ENCODE data around the gene HEMK1.
A peak's percentile ranks its signal among the peaks of the same experiment; 100 is the strongest.

Gene HEMK1

DNA sequence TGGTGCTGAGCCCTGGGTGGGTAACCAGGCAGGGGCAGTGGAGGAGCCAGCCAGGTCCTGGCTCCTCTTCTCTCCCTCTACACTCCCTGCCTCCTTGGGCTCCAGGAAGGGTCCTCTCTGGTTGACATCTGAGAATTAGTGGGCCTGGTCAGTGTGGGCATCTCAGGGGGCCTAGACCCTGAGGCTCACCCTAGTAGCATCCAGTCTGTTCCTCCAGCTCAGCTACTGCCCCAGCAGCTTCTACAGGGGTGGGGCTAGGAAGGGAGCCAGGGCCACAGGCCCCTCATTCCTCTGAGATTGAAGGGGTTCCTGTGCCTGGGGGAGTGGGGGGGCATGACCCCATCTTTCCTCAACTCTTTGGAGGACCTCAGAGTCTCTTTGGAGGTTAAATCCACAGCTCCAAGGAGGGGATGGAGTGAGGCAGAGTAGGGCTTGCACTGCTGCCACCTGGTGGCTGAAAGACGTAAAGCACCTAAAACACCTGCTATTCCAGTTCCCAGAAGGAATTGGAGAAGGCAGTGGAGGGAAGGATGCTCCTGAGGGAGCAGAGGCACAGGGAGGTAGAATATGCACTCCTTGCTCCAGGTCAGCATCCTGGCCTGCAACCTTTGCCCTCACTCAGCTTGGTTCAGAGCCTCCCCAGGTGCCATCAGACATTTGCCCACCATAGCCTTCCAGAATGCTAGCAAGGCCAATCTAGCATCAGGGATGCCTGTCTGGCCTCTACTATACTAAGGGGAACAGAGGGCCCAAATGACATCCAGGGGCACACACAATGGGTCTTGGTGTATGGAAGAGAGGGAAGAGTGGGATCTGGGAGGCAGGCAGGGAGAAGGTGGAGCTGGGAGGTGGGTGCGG lies 26.9 kb upstream of the HEMK1 start:
- peak; percentile 45 for DNase-seq (ENCODE audit: low spot score)

DNA sequence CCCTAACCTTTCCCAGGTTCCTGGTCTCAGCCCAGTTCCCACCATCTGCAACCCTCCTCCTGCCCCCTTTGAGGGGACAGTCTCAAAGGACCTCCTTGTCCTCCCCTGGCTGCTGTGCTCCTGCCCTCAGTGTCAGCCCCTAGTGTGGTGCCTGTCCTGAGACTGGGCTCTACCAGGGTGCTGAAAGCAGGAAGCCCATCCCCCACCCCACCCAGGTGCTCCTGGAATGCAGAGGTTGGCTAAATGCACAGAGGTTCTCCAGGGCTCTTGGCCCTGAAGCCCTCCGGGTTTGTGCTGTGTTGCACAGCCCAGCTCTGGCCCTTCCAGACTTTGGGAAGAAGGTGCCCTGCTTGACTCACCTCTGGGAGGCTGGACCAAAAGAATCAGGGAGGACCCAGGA lies 23.5 kb upstream of the HEMK1 start:
- no peak for DNase-seq (ENCODE audit: low spot score)

DNA sequence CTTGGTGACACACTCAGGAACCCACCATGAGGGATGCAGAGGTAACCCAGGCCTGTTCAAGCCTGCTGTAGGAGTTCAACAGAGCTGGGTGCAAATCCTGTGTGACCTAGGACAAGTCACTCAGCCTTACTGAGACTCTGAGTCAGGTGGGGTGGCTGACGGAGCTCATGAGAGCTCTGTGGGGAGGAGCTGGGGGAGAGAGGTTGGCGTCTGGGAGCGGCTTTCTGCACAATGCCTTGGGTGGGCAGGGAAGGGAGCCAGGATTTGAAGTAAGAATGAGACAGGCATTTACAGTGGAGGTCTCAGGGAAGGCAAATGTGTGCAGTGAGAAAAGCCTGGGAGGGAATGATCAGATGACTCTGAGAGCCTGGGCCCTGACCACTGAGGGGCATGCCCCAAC lies 20.1 kb upstream of the HEMK1 start:
- no peak for DNase-seq (ENCODE audit: low spot score)

DNA sequence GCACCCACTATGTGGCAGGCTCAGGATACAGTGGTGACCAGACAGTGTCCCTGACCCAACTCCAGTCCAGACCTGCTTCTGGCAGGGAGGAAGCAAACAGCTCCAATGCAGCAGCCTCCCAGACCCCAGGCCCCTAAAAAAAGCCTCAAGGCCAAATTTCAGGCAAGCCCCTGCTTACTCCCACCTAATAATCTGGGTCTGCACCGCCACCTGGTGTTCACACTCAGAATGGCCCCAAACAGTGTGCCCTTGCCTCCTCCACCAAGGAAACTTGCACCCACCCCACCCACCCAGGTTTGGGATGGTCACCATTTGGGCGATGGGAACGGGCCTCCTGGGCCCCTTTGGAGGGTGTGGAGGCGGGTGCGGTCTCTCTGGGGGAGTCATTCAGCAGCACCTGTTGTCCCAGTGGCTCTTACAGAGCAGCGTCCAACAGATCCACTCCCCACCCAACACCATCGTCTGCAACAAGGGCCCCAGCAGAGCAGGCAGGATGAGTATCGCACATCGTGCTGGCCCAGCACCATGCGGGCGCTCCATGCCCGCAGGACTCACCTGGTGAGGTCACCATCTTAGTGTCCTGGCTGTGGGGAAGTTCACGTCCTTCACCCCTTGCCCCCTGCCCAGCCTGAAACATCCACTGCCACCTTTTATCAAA lies 19.1 kb upstream of the HEMK1 start:
- DNase-seq (ENCODE audit: low spot score): peak; percentile 37

DNA sequence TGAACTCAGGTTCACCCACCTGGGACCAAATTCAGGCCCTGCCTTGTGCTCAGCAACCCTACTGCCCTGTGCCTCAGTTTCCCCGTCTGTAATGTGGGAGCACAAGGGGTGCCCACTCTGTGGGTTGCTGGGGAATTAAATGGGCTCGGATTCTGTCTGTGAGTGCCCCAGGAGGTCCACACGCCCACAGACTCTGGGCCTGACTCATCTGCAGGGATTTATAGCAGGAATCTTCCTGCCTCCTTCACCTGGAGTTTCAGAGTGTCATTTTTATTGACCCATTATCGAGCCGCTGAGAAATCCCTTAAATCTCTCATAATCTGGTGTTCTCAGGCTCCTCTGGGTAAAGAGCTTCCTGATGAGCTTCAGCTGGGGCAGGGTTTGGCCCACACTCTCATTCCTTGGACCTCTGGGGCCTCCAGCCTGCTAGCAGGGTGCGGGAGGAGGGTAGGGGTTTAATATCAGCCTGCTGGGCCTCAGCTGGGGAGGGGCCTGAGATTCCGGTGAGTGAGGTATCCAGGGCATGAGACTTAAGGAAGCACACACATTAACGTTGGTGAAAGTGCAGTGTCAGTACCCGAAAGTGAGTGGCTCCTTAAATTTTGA lies 18.2 kb upstream of the HEMK1 start:
- DNase-seq (ENCODE audit: low spot score): no peak

DNA sequence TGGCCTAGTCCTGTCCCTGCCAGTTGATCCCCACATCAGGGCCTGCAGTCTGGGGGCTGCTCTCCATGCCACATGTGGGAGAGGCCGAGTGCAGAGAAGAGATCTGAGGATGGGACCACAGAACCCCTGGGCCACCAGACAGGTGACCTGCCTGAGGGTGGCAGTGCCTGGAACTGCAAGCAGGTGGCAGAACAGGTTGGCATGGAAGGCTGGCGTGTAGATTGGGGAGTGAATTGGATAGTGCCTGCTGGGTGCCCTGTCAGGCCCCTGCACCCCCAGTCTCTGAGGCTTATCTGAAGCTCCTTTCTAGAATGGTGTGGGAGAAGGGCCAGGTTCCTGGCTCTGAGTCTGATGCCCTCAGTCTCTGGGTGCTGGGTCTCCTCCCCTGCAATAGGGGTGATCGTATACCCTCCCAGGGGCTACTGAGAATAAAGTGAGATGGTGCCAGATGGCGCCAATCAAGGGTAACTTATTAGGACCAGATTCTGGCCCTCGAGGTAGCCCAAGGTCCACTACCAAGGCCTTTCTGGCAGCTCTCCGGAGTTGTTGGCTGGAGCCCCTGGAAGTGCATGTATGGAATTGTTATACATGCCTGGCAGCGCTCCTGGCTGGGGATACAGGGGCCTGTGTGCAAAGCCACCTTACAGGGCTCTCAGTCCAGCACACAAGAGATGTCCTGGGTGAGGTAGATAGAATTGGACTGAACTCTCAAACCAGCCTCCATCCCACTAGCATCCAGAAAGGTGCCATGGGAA lies 17.5 kb upstream of the HEMK1 start:
- no peak for DNase-seq (ENCODE audit: low spot score)

DNA sequence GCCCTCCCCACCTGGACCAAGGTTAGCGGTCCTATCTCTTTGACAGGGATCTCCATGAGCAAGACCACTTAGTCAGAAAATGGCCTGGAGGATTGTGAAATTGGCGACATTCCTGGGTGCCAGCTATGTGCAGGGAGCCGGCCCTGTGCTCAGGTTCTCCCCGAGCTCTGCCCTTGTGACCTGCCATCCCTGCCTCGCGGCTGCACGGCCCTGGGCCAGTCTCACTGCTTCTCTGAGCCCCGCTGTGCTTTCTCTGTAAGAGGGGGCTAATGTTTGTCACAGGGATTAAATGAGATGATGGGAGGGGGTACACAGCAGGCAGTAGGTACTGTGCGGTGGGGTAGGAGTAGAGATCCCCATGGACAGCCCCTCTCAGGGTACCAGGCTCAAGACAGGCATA lies 16.7 kb upstream of the HEMK1 start:
- DNase-seq (ENCODE audit: low spot score): no peak

DNA sequence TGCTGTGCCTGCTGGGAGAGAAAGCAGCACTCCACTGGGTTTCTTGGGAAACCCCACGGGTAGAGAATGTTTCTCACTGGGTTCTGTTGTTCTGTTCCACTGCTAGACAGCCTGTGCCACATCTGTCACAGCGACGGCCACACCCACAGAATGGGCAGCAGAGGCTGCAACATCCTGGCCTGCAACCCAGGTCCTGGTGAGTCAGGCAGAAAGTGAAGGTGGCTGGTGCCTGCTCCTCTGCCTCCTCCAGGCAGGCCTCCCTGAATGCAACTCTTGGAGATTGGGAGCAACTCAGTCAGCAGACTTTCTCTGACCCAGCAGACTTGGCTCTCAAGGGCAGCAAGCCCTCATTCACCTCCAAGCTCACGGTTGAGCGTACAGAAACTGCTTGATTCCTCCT lies 14.8 kb upstream of the HEMK1 start:
- no peak for DNase-seq (ENCODE audit: low spot score)

DNA sequence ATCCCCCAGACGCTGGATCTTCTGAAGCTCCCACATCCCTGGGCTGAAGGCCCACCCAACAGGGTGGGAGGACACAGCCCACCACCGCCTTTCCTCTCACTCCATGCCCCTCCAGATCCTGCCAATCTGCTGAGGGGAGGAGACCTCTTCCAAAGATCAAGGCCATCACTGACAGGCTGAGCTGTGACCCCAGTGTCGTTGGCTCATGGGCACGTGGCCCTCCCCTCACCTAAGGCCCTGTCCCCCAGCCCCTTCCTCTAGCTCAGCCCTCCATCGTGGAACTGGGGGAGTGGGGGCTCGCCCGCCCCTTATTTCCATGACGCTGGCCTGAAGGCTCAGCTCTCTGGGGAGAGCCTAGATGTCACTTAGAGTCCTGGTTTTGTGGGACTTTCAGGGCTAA lies 12.2 kb upstream of the HEMK1 start:
- DNase-seq (ENCODE audit: low spot score): no peak

DNA sequence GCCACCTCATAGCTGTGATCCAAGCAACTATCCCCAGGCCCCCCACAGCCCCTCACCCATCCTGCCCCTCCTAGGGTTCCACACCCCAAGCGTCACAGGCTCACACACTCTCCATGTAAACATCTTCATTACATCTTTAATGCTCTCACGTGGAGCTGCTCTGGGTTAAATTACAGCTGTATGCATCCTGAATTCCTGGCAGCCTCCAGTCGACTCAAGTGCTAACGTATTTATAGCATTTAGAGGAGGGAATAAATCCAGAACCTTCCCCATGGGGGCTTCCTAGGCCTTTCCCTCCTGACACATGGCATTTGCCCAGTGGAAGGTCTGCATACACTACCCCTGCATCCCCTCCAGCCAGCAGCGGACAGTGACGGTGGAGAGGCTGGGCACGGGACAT lies 11.4 kb upstream of the HEMK1 start:
- DNase-seq (ENCODE audit: low spot score): no peak

DNA sequence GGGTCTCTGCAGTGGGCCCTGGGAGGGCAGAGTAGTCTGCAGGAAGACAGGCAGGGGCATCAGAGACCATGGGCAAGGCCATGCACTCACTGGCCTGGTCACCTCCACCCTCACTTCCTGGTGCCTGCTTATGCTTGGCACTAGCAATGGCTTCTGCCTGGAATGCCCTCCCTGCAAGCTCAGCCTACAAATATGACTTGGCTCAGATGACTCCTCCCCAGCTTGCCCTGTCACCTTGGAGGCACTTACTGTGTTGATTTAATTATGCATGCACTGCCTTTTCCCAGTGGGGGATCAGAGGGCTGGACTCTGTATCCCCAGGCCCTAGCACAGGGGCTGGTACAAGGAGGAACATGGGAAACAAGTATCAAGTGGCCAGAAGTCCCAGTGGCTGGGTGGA lies 9.6 kb upstream of the HEMK1 start:
- no peak for DNase-seq (ENCODE audit: low spot score)

DNA sequence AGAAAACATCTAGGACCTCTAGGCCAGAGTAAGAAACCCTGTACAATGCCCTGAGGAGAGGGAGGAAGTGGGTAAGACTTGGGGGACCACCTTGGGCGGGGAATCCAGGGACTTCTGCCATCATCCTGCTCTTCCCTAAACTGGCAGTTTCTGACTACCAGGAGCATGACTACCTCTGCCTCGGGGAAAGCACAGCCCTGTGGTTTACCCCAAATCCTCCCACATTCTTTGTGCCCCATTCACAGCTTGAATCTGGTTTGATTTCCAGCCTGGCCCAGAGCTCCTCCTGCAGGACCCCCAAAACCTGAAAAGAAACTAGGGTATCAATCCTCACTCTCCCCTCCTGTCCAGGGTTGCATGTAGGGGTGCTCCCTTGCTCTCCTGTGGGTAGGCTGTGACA lies 6.5 kb upstream of the HEMK1 start:
- DNase-seq (ENCODE audit: low spot score): no peak

DNA sequence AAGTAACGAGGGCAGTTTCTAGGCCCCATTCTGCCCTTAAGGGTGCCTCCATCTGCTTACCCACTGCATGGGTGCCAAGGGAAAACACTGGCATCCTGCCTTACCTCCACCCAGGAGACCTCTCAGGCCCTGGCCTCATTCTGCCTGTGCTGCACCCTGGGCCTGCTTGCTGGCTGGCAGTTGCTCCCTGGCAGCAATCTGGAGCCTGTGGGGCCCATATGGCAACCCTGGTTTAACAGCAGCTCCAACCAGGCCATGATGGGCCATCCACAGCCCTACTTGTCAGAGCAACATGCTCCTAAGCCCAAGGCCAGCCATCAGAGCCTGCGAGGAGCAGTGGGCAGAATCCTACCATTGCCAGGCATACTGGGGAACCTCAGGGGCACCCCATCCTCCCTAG lies 5.5 kb upstream of the HEMK1 start:
- DNase-seq (ENCODE audit: low spot score): no peak

DNA sequence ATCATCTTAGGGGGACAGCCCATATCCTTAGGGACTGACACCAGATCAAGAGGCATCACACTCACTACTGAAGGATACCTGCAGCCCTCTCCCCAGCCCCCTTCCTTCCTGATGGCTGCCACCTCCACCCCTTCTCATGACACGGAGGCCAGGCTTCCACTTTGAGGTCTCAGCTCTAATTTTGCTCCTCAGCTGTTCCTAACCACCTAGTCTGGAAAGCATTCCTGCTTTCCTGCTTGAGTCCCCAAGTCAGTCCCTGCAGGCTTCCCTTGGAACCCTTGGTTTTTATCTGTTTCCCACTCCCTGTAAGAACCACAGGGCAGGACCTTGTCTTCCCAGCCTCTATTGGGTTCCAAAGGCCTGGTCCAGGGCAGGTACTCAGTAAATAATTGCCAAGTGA lies 5.0 kb upstream of the HEMK1 start:
- DNase-seq (ENCODE audit: low spot score): no peak

DNA sequence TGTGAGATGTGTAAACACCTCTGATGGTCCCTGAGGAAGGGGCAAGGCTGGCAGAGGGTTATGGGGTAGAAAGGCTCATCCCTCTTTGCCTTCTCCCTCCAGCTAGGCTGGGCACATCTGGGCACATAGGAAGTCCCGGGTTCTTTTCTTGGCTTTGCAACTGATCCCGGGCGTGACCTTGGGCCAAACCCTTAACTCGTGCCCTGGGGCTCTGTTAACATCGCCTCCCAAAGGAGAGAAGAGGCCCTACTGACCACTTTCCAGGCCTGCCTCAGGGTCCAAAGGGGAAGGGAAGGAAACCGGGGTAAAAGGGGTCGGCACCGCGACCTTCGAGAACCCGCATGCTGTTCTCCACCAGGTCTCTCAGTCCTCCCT lies 2.3 kb upstream of the HEMK1 start:
- DNase-seq (ENCODE audit: low spot score): no peak

DNA sequence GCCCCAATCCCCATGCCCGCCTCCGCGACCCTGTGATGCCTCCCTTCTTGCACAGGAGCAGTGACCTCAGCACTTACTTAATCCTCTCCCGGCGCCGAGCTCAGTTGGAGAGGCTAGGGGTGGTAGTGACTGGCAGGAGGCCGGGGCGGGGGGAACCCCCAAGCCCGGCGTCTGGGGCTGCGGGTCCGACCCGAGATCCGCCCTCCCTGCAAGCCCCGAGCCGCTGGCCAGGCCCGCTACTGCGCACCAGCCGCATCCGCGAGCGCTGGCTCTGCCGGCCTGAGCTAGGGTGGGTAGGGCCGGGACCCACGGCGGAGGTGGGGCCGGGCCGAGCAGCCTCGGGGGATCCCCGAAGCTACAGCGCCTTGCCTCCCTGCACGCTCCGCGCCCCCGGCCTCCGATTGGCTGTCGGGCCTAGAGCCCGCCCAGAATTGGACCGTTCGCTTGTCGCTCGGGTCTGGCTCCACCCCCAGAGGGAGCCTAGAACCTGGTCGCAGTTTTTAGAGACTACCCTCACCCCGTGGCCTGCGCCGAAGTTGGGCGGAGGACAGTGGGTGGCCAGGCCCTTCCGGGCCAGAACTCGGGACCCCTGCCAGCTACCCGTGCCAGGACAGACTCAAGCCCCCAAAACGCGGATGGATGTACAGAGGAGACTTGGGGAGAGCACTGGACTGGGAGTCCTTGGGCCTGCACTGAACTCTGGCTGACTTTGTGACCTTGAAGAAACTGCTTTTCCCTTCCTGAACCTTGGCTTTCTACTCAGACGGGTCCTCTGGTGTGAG lies 1.7 kb upstream of the HEMK1 start, which contains the start of gene C3orf18:
C3orf18 (minus strand) TSS at position 362 of the 782 bp plus-strand sequence. CDS start 2,048 bp downstream, outside the sequence.
- DNase-seq (ENCODE audit: low spot score): peak; percentile 96

DNA sequence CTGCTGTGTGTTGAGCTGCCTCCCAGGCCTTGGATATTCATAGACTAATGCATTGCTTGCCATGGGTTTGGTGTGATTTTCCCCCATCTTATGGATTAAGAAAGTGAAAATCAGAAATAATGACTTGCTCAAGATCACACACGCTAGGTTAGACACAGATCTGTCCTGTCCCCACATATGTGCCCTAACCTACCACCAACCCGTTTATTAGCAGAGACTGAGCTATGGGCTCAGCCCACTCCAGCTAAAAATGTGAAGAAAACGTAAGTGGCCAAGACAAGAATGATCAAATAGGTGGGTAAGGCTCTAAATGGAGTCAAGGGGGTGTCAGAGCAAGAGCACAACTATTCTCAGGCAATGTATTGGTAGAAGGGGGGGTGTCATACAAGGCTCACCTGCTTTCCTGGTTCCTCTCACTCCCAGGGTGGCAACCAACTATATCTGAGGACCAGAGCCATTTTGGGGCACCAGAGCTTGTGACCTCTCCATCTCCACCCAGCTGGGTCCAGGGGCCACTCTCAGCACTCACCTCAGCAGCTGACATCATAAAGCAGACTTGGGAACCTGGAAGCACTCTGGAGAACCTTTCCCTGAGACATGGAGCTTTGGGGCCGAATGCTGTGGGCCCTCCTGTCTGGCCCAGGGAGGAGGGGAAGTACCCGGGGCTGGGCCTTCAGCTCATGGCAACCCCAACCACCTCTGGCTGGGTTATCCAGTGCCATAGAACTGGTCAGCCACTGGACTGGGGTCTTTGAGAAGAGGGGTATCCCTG lies 1.4 kb downstream of the HEMK1 start:
- DNase-seq (ENCODE audit: low spot score): no peak

DNA sequence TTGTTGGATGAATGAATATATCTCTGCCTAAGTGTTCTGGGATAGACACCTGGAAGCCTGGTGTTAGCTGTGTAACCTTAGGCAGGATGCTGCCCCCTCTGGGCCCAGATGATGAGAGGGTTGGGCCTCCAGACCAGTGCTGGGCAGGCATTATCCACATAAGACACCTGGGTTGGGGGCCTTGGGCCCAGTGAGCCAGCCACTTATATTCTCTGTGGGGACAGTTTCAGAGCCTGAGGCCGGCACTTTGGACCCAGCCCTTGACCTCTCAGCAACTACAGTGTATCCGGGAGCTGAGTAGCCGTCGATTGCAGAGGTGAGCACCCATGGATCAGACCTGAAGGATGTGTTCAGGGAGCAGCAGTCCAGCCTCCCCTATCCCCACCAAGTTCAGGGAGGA lies 2.2 kb downstream of the HEMK1 start:
- DNase-seq (ENCODE audit: low spot score): no peak

DNA sequence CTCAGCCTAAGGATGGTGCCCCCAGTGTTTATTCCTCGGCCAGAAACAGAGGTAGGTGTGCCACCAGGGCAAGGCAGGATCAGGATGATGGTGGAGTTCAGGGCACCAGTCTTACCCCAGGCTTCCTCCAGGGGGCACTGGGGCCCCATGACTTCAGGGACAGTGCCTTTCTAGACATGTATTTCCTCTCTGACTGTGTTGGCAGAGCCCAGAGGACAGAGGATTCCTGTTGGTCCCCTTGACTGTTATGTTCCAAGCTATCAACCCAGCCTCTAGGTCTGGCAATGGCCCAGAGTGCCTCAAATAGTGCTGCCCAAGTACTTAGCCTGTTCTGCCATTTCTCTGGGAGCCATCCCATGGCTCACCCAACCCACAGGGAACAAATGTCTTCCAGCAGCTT lies 2.8 kb downstream of the HEMK1 start:
- DNase-seq (ENCODE audit: low spot score): peak; percentile 82

DNA sequence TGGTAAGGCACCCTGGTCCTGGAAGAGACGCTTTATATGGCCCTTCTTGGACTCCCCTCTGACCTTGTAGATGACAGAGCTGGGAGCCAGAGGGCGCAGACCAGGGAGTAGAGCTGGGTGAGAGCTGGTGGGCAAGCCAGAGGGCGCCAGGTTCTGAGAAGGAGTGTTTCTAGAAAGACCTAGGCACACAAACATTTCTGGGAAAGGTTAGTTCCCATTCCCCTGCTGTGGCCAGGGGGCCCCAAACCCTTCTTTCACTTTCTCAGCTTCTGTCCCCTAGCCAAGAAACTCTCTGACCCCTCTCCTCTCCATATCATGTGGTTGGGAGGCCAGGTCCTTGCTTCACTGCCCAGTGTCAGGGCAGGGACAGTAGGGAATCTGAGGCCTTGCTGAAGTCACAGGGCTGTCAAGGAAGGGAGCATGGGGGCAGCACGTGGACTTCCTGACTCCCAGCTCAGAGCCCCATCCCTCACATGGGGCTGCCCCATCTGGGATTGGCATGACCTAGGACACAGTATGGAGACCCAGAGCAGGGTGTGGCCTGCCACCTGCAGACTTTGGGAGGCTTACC lies 3.6 kb downstream of the HEMK1 start:
- DNase-seq (ENCODE audit: low spot score): no peak
